Endothelial cell of umbilical vein (primary cell): Measurements from ENCODE around the gene LRRC42. TPM values are rescaled to one million over a fixed set of nuclear protein-coding genes. Genes with fewer than 3 reads are reported as not detected.

Experiments used
- BruUV-seq: library from RNA; stranded (reverse); fragments of 400-500 nt; replicated peaks from 2 replicates; lab custom pipeline; 2021; lab: Mats Ljungman, UMichigan
- CTCF ChIA-PET: fragments of 300-600, 350-600 bp; sonication (Branson Sonifier 250); formaldehyde crosslinking; loops from one replicate; lab custom pipeline; 2021; ENCODE audit warnings: antibody characterized with exemption, inconsistent platforms; lab: Charles Lee
- POLR2A ChIA-PET: fragments of 300-600, 350-600 bp; sonication (Branson Sonifier 250); formaldehyde crosslinking; loops from one replicate; lab custom pipeline; 2021; ENCODE audit warnings: antibody characterized with exemption, inconsistent platforms; lab: Charles Lee
- DNase-seq: peaks from one replicate; pipeline ENCODE4 v3.0.0-alpha.2; 2011; ENCODE audit warnings: low read depth, low spot score
- FAIRE-seq: peaks from 2 replicates; lab custom pipeline; 2011; peaks lifted over from hg19 to GRCh38; lab: Jason Lieb, UNC
- H2AFZ ChIP-seq: 2 replicates; pipeline ENCODE4 v1.6.0; 2012; ENCODE audit warnings: low read depth, low read length, control low read depth, inconsistent platforms
- H3K27ac ChIP-seq: 2 replicates; pipeline ENCODE4 v1.5.1; 2011; ENCODE audit warnings: low read depth, mild to moderate bottlenecking, control low read depth, low read length, moderate library complexity; ENCODE audit not compliant: insufficient read depth
- H3K27me3 ChIP-seq, 2 experiments: 2 replicates each; pipeline versions ENCODE4 v1.6.0 to v1.6.1; 2011; ENCODE audit warnings: low read length in 2 of 2, mixed read lengths in 1 of 2; ENCODE audit not compliant: control insufficient read depth in 2 of 2, insufficient read depth in 2 of 2
- H3K36me3 ChIP-seq, 2 experiments: 2 replicates in 1 of 2; 3 replicates in 1 of 2; pipeline ENCODE4 v1.5.1; 2011; ENCODE audit warnings: low read length in 2 of 2, mild to moderate bottlenecking in 1 of 2, moderate library complexity in 1 of 2; ENCODE audit not compliant: control insufficient read depth in 2 of 2, insufficient read depth in 2 of 2; ENCODE audit errors: extremely low read depth in 1 of 2
- H3K4me1 ChIP-seq: 3 replicates; pipeline ENCODE4 v1.5.1; 2011; ENCODE audit warnings: mild to moderate bottlenecking, low read length; ENCODE audit not compliant: control insufficient read depth, insufficient read depth; ENCODE audit errors: extremely low read depth
- H3K4me2 ChIP-seq: 2 replicates; pipeline ENCODE4 v1.6.1; 2011; ENCODE audit warnings: low read length, control low read depth, mixed read lengths; ENCODE audit not compliant: insufficient read depth
- H3K4me3 ChIP-seq, 3 experiments: fragments of 200-600 bp in 1 of 3; sonication (generic), shearing (Covaris generic) in 1 of 3; replicated peaks in 1 of 3; 2 replicates each; pipeline ENCODE4 v1.5.1; 2011 to 2016; ENCODE audit warnings: control low read depth in 3 of 3, low read length in 3 of 3, mild to moderate bottlenecking in 2 of 3, inconsistent platforms in 1 of 3, low read depth in 1 of 3, moderate library complexity in 1 of 3; ENCODE audit not compliant: insufficient read depth in 1 of 3
- H3K79me2 ChIP-seq: 2 replicates; pipeline ENCODE4 v1.6.0; 2012; ENCODE audit warnings: low read length, inconsistent platforms; ENCODE audit not compliant: control insufficient read depth, insufficient read depth
- H3K9ac ChIP-seq: replicated peaks from 2 replicates; pipeline ENCODE3; 2011; ENCODE audit warnings: low read length, control low read depth; ENCODE audit not compliant: insufficient read depth; ENCODE audit errors: extremely low read depth
- H3K9me1 ChIP-seq: replicated peaks from 3 replicates; pipeline ENCODE4 v1.6.0; 2011; ENCODE audit warnings: mild to moderate bottlenecking, low read length; ENCODE audit not compliant: control insufficient read depth, insufficient read depth; ENCODE audit errors: extremely low read depth
- H3K9me3 ChIP-seq: replicated peaks from 2 replicates; pipeline ENCODE4 v1.5.1; 2012; ENCODE audit warnings: low read length, inconsistent platforms; ENCODE audit not compliant: control insufficient read depth, insufficient read depth
- H4K20me1 ChIP-seq: replicated peaks from 2 replicates; pipeline ENCODE3; 2011; ENCODE audit warnings: mild to moderate bottlenecking, low read length; ENCODE audit not compliant: control insufficient read depth, insufficient read depth; ENCODE audit errors: extremely low read depth
- EZH2 ChIP-seq: IDR thresholded peaks from 2 replicates; pipeline ENCODE4 v1.6.1; 2012; ENCODE audit warnings: borderline replicate concordance, low read depth, mild to moderate bottlenecking, moderate library complexity, low read length, inconsistent platforms; ENCODE audit not compliant: severe bottlenecking
- FOS ChIP-seq: IDR thresholded peaks from 2 replicates; pipeline ENCODE4 v1.6.1; 2011; ENCODE audit warnings: mild to moderate bottlenecking, low read length, moderate library complexity, borderline replicate concordance; ENCODE audit not compliant: insufficient read depth
- GATA2 ChIP-seq: IDR thresholded peaks from 2 replicates; pipeline ENCODE4 v1.7.0; 2011; ENCODE audit warnings: low read depth, mild to moderate bottlenecking, moderate library complexity, mixed read lengths, low read length; ENCODE audit not compliant: insufficient read length, insufficient read depth
- JUN ChIP-seq: IDR thresholded peaks from 2 replicates; pipeline ENCODE4 v1.6.1; 2011; ENCODE audit warnings: borderline replicate concordance, low read depth; ENCODE audit not compliant: insufficient read length, insufficient read depth
- MAX ChIP-seq: IDR thresholded peaks from 2 replicates; pipeline ENCODE4 v1.6.1; 2011; ENCODE audit not compliant: insufficient read depth, insufficient read length
- MYC ChIP-seq: IDR thresholded peaks from one replicate; pipeline ENCODE4 v1.6.1; 2011; ENCODE audit warnings: mild to moderate bottlenecking, low read depth, low read length
- POLR2A ChIP-seq: IDR thresholded peaks from 2 replicates; pipeline ENCODE4 v1.6.1; 2012; ENCODE audit warnings: low read depth, mild to moderate bottlenecking, control low read depth, low read length
- POLR2AphosphoS5 ChIP-seq: IDR thresholded peaks from 2 replicates; pipeline ENCODE4 v1.6.1; 2012; ENCODE audit warnings: low read depth, mild to moderate bottlenecking, control low read depth, low read length, moderate library complexity; ENCODE audit not compliant: insufficient read depth
- dilution Hi-C: fragments of 300-500 bp; cut with MboI; formaldehyde crosslinking; loops from one replicate; pipeline ENCODE4 v1.15.0; 2019; ENCODE audit warnings: low sequenced_read_pairs; ENCODE audit not compliant: extremely low pct_ligation_motif_present
- intact Hi-C: fragments of 100-400 bp; cut with micrococcal nuclease; formaldehyde crosslinking; loops from one replicate; pipeline ENCODE4 v1.10.0; 2022
- polyA plus RNA-seq, 4 experiments: library from polyadenylated mRNA; depleted of rRNA in 3 of 4; stranded (reverse) in 3 of 4; unstranded in 1 of 4; fragments of >200 nt; gene quantifications; 2 replicates each; pipeline versions ENCODE4 v1.2.1 to v1.2.3, GENCODE V29; 2011 to 2012; ENCODE audit warnings: missing spikeins in 1 of 4
- total RNA-seq: library from RNA; stranded (reverse); gene quantifications from 2 replicates; pipeline ENCODE4 v1.2.3, GENCODE V29; 2021
- TF ChIP-seq, protein P1 (sequence below), 2 donors: IDR thresholded peaks; 1 replicate in 1 of 2; 2 replicates in 1 of 2; pipeline ENCODE4 v1.5.1; 2011; ENCODE audit warnings: low read length in 2 of 2, mild to moderate bottlenecking in 2 of 2, moderate library complexity in 2 of 2, control low read depth in 1 of 2, inconsistent platforms in 1 of 2, low read depth in 1 of 2; ENCODE audit not compliant: insufficient read depth in 1 of 2; ENCODE audit errors: extremely low read depth in 1 of 2

The LRRC42 gene
- total and polyA plus RNA-seq, 2 donors (not counting 3 experiments of a cell fraction or from before 2014, with no cell fraction given) = 25.3 to 26.1 TPM

DNA sequence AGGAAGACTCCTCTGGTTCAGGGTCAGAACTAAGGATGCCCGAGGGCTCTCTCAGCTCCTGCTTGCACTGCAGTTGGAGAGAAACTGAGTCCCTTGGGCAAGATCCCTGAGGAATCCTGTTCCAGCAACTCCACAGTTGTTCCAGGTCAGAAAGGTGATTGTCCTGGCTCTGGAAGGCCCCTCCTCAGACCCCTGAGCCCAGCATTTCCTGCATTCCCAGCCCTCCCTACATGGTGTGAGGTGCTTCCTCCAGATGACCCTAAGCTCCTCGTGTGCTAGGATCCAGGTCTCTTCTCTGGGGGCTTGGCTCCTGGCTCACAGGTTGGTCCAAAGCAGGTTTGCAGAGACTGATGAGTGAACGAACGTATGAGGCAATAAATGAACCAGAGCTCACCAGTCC lies 60.4 kb downstream of the LRRC42 start:
- no peak for FAIRE-seq
- dilution Hi-C loops = no loop called here

More for the DNA sequence above, 60.4 kb downstream of the LRRC42 start:
- intact Hi-C loops = no loop called here
- no peak overlapping the region for H3K4me2 ChIP-seq
- no peaks in the 10 kb centered on the region for H3K4me1 ChIP-seq
- H3K27ac ChIP-seq = no peak overlapping the region
- CTCF ChIA-PET = interaction anchor here (0.8 to 2.1 kb wide), 2 partner anchors 14 to 17 kb away, joined by 3 to 10 read pairs; no protein-coding TSS in a partner anchor
- H3K79me2 ChIP-seq = no peaks in the 10 kb centered on the region
- no peak overlapping the region for H3K4me3 ChIP-seq
- no peak for TF ChIP-seq MAX
- TF ChIP-seq MYC = no peak
- TF ChIP-seq GATA2 = no peak
- TF ChIP-seq, protein P1, sequence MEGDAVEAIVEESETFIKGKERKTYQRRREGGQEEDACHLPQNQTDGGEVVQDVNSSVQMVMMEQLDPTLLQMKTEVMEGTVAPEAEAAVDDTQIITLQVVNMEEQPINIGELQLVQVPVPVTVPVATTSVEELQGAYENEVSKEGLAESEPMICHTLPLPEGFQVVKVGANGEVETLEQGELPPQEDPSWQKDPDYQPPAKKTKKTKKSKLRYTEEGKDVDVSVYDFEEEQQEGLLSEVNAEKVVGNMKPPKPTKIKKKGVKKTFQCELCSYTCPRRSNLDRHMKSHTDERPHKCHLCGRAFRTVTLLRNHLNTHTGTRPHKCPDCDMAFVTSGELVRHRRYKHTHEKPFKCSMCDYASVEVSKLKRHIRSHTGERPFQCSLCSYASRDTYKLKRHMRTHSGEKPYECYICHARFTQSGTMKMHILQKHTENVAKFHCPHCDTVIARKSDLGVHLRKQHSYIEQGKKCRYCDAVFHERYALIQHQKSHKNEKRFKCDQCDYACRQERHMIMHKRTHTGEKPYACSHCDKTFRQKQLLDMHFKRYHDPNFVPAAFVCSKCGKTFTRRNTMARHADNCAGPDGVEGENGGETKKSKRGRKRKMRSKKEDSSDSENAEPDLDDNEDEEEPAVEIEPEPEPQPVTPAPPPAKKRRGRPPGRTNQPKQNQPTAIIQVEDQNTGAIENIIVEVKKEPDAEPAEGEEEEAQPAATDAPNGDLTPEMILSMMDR (IDR thresholded peaks at IDR 0.05; ENCODE audit: extremely low read depth in 1 of 2, insufficient read depth in 1 of 2, low read depth in 1 of 2, low read length in 2 of 2) = no peak
- no peak for TF ChIP-seq POLR2A
- TF ChIP-seq POLR2AphosphoS5 = no peak
- TF ChIP-seq JUN = no peak
- no peak for TF ChIP-seq EZH2
- no peak for TF ChIP-seq FOS
- peaks cover 0 to 4% of the 10 kb centered on the region in 2 experiments for H3K27me3 ChIP-seq
- DNase-seq = no peak
- no peaks in the 10 kb centered on the region for H4K20me1 ChIP-seq
- H3K36me3 ChIP-seq = no peaks in the 10 kb centered on the region
- no peak overlapping the region for H3K9ac ChIP-seq
- no TSS peak for BruUV-seq
- no peaks in the 10 kb centered on the region for H3K9me1 ChIP-seq
- no peak overlapping the region for H2AFZ ChIP-seq
- POLR2A ChIA-PET = no interaction called here
- no peaks in the 10 kb centered on the region for H3K9me3 ChIP-seq
